NCI-H82 (cell line): ENCODE measurements around the gene SYNCRIP.
"Not testable (repeated sequence)": the region's sequence is repeated elsewhere in the genome, so short reads cannot be mapped to it uniquely, and the experiment has no call there.

Source experiments
- DNase-seq: peaks from one replicate; lab custom pipeline; 2025; lab: John Stamatoyannopoulos, UW

SYNCRIP gene

GRCh38 chr6:85669735-85670194 lies 27.1 kb upstream of the SYNCRIP start:
- peak; percentile 47 for DNase-seq

- no peak for DNase-seq
Measured at GRCh38 chr6:85662251-85662650, 19.6 kb upstream of the SYNCRIP start.

GRCh38 chr6:85660181-85660611 lies 17.5 kb upstream of the SYNCRIP start:
- DNase-seq: no peak

GRCh38 chr6:85650606-85651005 lies 7.9 kb upstream of the SYNCRIP start:
- peak; percentile 18 for DNase-seq

- no peak for DNase-seq
Measured at GRCh38 chr6:85644279-85644762, 1.6 kb upstream of the SYNCRIP start.

GRCh38 chr6:85643537-85644278 lies 1.0 kb upstream of the SYNCRIP start:
- peak; percentile 87 for DNase-seq

- DNase-seq: peak; percentile 31
Measured at GRCh38 chr6:85641897-85642773, 551 bp downstream of the SYNCRIP start.

GRCh38 chr6:85641522-85641896 lies 1.2 kb downstream of the SYNCRIP start:
- DNase-seq: peak; percentile 43

- peak; percentile 8 for DNase-seq
Measured at GRCh38 chr6:85640821-85641220, 1.9 kb downstream of the SYNCRIP start.

GRCh38 chr6:85637579-85637978 lies 5.1 kb downstream of the SYNCRIP start:
- peak; percentile 5 for DNase-seq

GRCh38 chr6:85632164-85632942 lies 10.3 kb downstream of the SYNCRIP start:
- DNase-seq: no peak

GRCh38 chr6:85631117-85631516 lies 11.6 kb downstream of the SYNCRIP start:
- not testable (repeated sequence) for DNase-seq

GRCh38 chr6:85628353-85628752 lies 14.3 kb downstream of the SYNCRIP start:
- no peak for DNase-seq

GRCh38 chr6:85620308-85620707 lies 22.4 kb downstream of the SYNCRIP start:
- no peak for DNase-seq

- no peak for DNase-seq
Measured at GRCh38 chr6:85614780-85615179, 27.9 kb downstream of the SYNCRIP start.

GRCh38 chr6:85612690-85613474 lies 29.8 kb downstream of the SYNCRIP start:
- no peak for DNase-seq

GRCh38 chr6:85610182-85610895 lies 32.3 kb downstream of the SYNCRIP start:
- DNase-seq: no peak

- DNase-seq: no peak
Measured at GRCh38 chr6:85602100-85602499, 40.6 kb downstream of the SYNCRIP start.

GRCh38 chr6:85600713-85601313 lies 41.9 kb downstream of the SYNCRIP start:
- DNase-seq: no peak
